GM12892 (cell line): ENCODE results near the gene MGLL.

Experiments used
- POLR2A ChIP-seq: IDR thresholded peaks from 2 replicates; pipeline ENCODE4 v1.6.1; 2011; ENCODE audit warnings: low read depth, low read length, control low read depth
- POLR2AphosphoS5 ChIP-seq: IDR thresholded peaks from 2 replicates; pipeline ENCODE4 v1.6.1; 2011; ENCODE audit warnings: low read depth, low read length, control low read depth
- TAF1 ChIP-seq: IDR thresholded peaks from 2 replicates; pipeline ENCODE4 v1.6.1; 2011; ENCODE audit warnings: low read depth, mild to moderate bottlenecking, control low read depth, low read length, borderline replicate concordance

- TF ChIP-seq TAF1 (no peak), POLR2A (no peak), POLR2AphosphoS5 (no peak)
Measured at GRCh38 chr3:127774647-127775046, 47.7 kb downstream of the MGLL start.
